NCI-H2107 treated with DMSO at 0.1 percent for 48 hours (cell line): ENCODE measurements around the gene CACNB4.
A peak's percentile ranks its signal among the peaks of the same experiment; 100 is the strongest.

Source experiments
- DNase-seq: peaks from one replicate; lab custom pipeline; 2025; ENCODE audit not compliant: unreplicated experiment; lab: John Stamatoyannopoulos, UW

CACNB4 gene

GRCh38 chr2:151862700-151863099 lies 236.1 kb downstream of the CACNB4 start:
- peak; percentile 39 for DNase-seq

DNA sequence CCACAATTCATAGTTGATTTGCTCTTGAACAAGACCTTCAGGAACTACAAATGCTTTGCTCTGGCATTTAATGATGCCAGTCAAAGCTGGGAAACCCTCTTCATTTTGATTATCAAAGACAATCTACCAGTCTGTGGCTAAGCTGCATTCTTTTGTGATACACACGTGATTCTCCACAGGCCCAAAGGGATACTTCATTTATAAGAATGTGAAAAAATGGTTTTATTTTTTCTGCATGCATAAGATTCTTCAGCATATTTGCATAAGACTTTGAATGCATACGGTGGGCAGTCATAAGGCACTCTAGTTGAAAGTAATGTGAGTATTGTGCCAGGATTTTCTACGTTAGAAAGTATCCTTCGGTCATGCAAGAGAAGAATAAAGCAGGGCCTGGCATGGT lies 237.7 kb downstream of the CACNB4 start:
- no peak for DNase-seq

DNA sequence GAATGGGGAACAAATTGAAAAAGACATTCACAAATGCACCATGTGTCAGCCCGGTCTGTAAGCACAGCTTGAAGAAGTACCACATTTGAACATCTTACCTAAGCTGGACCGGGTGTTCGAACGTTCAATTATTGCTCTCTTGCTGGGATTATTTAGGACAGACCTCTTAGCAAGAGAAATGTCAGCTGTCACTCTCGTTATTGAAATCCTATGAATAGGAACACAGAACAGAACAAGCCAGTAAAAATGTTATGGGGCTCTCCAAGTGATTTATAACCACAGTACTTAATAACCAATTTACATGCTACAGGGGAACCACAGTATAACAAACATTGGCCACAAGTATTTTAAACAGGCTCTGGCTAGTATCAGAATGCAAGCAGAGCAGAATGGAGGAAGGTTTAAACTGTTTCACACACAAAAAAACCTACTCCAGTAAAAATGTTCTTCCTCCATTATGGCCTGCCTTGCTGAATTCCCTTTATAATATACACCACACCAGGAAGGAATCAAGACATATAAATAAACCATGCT lies 238.2 kb downstream of the CACNB4 start:
- DNase-seq: no peak

GRCh38 chr2:151860210-151860609 lies 238.6 kb downstream of the CACNB4 start:
- no peak for DNase-seq

DNA sequence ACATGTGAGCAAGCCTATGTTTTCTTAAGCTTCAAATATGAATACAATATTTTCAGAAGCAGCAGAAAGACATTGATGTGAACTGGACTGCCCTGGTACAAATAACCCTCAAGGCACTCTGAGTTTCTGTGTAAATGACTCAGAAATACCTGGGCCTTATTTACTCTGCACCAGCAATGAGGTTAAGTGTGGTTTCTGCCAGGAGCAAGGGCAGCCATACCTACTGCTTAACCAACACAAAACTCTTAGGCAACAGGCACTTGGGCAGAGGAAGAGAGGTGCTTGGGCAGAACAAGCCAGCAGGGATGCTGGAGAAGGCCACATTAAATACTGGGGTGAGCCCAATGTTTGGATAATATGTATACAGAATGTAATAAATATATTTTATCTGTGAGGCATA lies 241.2 kb downstream of the CACNB4 start:
- DNase-seq: no peak

GRCh38 chr2:151855111-151855510 lies 243.7 kb downstream of the CACNB4 start:
- DNase-seq: no peak

GRCh38 chr2:151853070-151853758 lies 245.6 kb downstream of the CACNB4 start:
- DNase-seq: no peak

- no peak for DNase-seq
Measured at GRCh38 chr2:151852260-151853069, 246.4 kb downstream of the CACNB4 start.

DNA sequence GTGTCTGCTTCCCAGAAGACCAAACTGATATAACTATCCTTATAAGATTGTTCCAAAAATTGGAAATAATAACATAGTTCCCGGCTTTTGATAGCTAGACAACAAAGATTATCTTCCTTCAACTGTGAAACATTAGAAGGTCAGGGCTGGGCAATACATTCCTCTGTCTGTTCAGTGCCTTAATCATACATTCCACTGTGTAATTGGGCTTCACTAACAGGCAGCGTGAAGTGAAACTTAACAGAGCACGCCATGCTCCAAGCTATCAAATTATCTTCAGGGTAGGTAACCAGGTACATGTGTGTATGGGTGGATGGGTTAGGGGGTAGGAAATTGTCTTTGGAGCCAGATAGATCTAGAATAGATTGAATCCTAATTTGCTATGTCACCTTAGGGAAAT lies 247.1 kb downstream of the CACNB4 start:
- DNase-seq: no peak

GRCh38 chr2:151849413-151850010 lies 249.3 kb downstream of the CACNB4 start:
- peak; percentile 6 for DNase-seq

- DNase-seq: no peak
Measured at GRCh38 chr2:151845884-151846283, 253.0 kb downstream of the CACNB4 start.

GRCh38 chr2:151845481-151845880 lies 253.4 kb downstream of the CACNB4 start:
- no peak for DNase-seq

GRCh38 chr2:151844211-151844896 lies 254.5 kb downstream of the CACNB4 start:
- no peak for DNase-seq

DNA sequence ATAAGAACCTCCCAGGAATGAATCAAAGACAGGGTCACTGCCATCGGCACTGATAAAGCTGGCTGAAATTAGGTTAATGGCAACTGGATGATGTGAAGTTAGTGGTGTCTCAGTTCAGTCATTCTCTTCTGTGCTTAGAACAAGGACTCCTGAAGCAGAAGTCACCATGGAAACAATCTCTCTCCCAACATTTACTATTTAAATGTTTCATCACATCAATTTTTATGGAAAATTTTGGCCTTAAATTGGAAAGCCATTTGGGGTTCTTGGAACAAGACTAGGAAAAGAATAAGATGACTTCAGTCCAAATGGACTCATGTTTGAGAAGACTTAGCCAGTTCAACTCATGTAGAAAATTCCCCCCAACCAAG lies 255.2 kb downstream of the CACNB4 start:
- no peak for DNase-seq

GRCh38 chr2:151842830-151843690 lies 255.8 kb downstream of the CACNB4 start:
- DNase-seq: no peak

GRCh38 chr2:151841047-151841424 lies 257.8 kb downstream of the CACNB4 start:
- no peak for DNase-seq

- no peak for DNase-seq
Measured at GRCh38 chr2:151840216-151841046, 258.4 kb downstream of the CACNB4 start.

DNA sequence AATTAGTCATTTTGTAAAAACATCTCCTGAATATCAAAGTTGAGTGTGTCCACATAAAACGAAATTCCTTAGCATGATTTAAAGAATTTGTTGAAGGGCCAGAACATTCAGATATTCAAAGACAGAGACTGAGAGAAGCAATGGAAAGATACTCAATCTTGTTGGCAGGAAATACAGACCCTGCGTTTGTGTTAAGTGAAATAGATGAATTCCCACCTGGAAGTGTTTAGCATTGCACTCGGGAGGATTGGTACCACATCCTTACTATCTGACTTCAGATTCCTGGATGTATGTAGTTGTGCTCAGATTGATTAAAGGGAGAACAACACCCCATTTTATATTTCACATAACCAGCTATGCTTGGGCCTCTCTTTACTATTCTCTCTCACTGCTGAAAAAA lies 260.9 kb downstream of the CACNB4 start:
- DNase-seq: no peak

- DNase-seq: no peak
Measured at GRCh38 chr2:151833984-151834383, 264.9 kb downstream of the CACNB4 start.

GRCh38 chr2:151830961-151831360 lies 267.9 kb downstream of the CACNB4 start:
- DNase-seq: no peak
